Right ventricle myocardium inferior (tissue), 1 donor: ENCODE data around the gene PTGDS. TPM values are rescaled to one million over a fixed set of nuclear protein-coding genes. Genes with fewer than 3 reads are reported as not detected.
A peak's percentile ranks its signal among the peaks of the same experiment; 100 is the strongest.

ENCODE experiments used
- ATAC-seq: fragments of 200-7000 bp; cut with Tn5 transposase; one replicate; pipeline ENCODE4 v1.9.1; 2020; ENCODE audit warnings: mild to moderate bottlenecking, moderate library complexity
- DNase-seq: peaks from one replicate; pipeline ENCODE4 v3.0.0; 2021; ENCODE audit errors: missing footprints
- intact Hi-C: fragments of 100-400 bp; cut with DNase I; formaldehyde crosslinking; loops from one replicate; pipeline ENCODE4 v1.11.0; 2022
- long read RNA-seq: library from polyadenylated mRNA; unstranded; transcript quantifications from one replicate; pipeline ENCODE4 v2.0.0, GENCODE V29; 2021
- total RNA-seq: library from RNA; stranded (reverse); fragmentation: NEBNext Ultra II Directional; extraction: Animal tissue kit (Norgen Biotek cat#: 25700); gene quantifications from one replicate; pipeline ENCODE4 v1.2.1, GENCODE V29; 2021
- donor health status: DM: no; HTN: yes; CAD: no; lungs with severe emphysema.

PTGDS gene
- total RNA-seq = 6,282 TPM
- long read RNA-seq, transcript PTGDS-202 (7 exons, 807 nt) = major isoform, 3,678 of 3,959 reads
- long read RNA-seq, transcript PTGDS-209 (6 exons, 754 nt) = minor isoform, 14 of 3,959 reads
- long read RNA-seq, partial matches to known transcripts = 54 of 3,959 reads
- long read RNA-seq, other reads (novel, unspliced or antisense) = 210 of 3,959 reads

DNA sequence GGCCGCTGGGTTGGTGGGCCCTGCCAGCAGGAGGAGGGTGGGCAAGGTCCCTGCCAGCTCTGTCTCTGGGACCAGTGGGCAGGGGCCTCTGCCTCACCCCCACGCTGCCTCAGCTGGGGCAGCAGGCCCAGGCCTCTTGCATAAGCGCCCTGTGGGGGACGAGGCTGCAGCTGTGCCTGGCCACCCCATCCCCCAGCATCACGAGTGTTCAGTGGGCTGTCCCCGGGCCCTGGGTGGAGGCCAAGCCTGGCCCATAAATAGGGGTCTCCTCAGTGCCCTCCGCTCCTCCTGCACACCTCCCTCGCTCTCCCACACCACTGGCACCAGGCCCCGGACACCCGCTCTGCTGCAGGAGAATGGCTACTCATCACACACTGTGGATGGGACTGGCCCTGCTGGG, at the start of gene PTGDS:
PTGDS (plus strand) TSS at position 282 of the 400 bp plus-strand sequence; CDS start at position 357, 75 bp downstream.
- intact Hi-C loops = loop anchor here (1.0 kb wide), 1 partner anchor 128 kb away; the partner anchor contains the start of gene PHPT1
- DNase-seq (peak; percentile 88), ATAC-seq (peak; percentile 67)

- intact Hi-C loops = no loop called here
- no peak for DNase-seq
- ATAC-seq = peak; percentile 78
Measured at GRCh38 chr9:136928591-136928990, 48.7 kb upstream of the PTGDS start.

- no peak for DNase-seq
- intact Hi-C loops = no loop called here
Measured at GRCh38 chr9:136930014-136930413, 47.3 kb upstream of the PTGDS start.

DNA sequence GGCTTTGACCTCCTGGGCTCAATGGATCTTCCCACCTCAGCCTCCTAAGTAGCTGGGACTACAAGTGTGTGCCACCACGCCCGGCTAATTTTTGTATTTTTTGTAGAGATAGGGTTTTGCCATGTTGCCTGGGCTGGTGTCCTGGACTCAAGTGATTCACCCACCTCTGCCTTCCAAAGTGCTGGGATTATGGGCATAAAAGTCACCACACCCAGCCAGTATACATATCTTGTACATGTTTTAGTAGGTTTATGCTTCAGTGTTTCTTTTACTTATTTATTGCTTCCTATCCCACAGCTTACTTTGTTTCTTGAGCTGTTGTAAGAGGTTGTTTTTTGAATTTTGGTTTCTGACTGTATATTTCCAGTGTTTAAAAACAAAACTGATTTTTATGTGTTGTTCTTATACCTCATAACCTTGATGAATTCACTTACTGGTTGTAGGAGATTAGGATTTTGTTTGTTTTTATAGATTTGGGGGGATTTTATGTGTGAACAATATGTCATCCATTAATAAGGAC, 45.6 kb upstream of the PTGDS start:
- ATAC-seq (no peak), DNase-seq (no peak)
- intact Hi-C loops = no loop called here

More at GRCh38 chr9:136930014-136930413, 47.3 kb upstream of the PTGDS start:
- peak; percentile 50 for ATAC-seq

- intact Hi-C loops = no loop called here
- DNase-seq (no peak), ATAC-seq (no peak)
Measured at GRCh38 chr9:136934277-136934676, 43.0 kb upstream of the PTGDS start.

- ATAC-seq = no peak
- DNase-seq = no peak
- intact Hi-C loops = no loop called here
Measured at GRCh38 chr9:136935651-136936050, 41.7 kb upstream of the PTGDS start.

DNA sequence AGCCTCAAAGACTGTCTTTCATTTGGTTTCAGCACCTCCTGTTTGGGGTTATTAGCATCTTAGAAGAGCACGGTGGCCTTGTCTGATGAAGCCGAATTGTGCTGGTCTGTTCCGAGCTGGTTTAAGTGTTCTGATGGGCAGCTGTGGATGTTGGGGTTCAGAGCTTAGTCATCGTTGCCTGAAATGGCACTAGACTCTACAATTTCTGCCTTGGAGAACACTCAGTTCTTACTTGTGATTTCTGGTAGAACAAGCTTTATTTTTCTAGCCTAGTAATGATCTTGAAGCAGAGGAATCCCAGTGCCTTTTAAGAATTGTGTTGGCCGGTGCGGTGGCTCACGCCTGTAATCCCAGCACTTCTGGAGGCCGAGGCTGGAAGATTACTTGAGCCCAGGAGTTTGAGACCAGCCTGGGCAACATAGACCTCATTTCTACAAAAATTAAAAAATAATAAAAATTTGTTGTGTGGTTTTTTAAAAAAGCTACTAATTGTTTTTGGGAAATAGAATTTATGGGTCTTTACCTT, 40.6 kb upstream of the PTGDS start:
- ATAC-seq = no peak
- DNase-seq = no peak
- intact Hi-C loops = no loop called here

DNA sequence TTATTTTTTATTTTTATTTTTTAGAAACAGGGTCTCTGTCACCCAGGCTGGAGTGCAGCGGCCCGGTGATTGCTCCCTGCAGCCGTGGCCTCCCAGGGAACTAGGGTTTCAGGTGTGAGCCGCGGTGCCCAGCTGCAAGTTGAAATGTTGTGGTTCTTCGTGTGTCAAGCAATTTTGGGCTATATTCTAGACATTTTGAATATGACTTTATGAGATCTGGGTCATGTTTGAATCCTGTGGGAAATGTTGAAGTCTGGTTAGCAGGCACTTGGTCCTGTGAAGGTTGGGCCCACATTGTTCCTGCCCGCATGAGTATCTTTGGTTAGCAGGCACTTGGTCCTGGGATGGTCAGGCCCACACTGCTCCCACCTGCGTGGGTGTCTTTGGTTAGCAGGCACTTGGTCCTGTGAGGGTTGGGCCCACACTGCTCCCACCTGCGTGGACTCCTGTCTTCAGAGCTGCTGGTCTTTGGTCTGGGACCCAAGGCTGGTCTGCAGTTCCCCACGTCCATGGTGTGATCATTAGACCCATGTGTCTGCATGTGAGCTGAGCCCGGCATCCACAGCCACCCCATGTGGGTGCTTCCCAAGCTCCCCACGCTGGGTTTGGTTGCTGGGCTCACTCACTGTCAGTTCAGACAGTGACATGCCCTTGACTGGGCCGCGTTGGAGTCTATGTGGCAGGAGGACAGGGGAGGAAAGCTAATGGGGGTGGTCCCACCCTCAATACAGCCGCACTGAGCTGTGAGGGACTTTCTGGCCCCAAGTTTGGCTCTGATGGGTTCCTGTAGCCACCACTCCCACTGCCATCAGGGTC, 39.9 kb upstream of the PTGDS start:
- DNase-seq = no peak

DNA sequence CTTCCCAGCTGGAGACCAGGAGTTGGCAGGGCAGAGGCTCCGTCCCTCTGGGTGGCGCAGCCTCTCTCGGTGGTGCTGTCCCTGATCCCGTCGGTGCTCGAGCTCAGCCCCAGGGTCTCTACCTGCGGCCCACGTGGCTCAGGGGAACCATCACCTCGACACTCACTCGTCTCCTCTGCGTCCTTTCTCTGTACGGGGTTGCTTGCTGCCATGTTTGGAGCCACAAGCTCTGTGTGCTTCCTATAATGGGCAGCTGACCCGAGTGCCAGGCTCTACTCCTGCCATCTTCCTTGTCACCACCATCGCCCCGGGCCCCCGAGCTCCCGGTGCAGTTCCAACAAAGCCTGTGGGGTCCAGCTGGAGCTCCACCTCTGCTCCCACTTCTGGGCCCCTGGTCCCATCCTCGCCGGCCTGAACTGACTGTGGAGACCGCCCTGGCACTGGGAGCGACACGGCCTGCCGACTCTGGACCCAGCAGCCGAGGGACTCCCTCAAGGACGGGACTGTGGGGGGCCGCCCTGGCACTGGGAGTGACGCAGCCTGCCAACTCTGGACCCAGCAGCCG, 37.8 kb upstream of the PTGDS start:
- no peak for ATAC-seq
- intact Hi-C loops = no loop called here
- no peak for DNase-seq

More for the DNA sequence above, 39.9 kb upstream of the PTGDS start:
- ATAC-seq = no peak
- intact Hi-C loops = no loop called here

DNA sequence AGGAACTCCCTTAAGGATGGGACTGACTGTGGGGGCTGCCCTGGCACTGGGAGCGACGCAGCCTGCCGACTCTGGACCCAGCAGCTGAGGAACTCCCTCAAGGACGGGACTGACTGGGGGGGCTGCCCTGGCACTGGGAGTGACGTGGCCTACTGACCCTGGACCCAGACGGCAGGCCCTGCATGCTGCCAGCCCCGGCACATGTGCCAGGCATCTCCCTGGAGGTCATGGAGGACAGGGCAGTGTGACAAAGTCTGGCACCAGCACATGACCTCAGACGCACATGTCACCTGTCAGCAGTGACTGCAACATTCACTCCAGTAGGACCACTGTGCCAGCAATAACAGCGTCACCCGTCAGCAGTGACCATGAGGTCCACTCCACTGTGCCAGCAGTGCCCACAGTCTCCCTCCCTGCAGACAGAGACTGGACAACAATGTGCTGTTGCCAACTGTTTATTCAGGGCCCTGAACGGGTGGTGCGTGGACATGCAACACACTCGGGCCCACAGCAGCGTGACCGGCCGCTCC, 37.2 kb upstream of the PTGDS start:
- DNase-seq = peak; percentile 84
- intact Hi-C loops = loop anchor here (5.0 kb wide), 4 partner anchors 38 to 133 kb away; partner anchors contain the start of genes EDF1, RABL6 and TRAF2
- ATAC-seq = peak; percentile 71

- ATAC-seq (no peak), DNase-seq (no peak)
- intact Hi-C loops = loop anchor here (5.0 kb wide), 4 partner anchors 38 to 133 kb away; partner anchors contain the start of genes EDF1, RABL6 and TRAF2
Measured at GRCh38 chr9:136940526-136941230, 36.6 kb upstream of the PTGDS start.

GRCh38 chr9:136941231-136942111, 35.8 kb upstream of the PTGDS start:
- intact Hi-C loops = loop anchor here (5.0 kb wide), 4 partner anchors 39 to 134 kb away; partner anchors contain the start of genes EDF1, RABL6 and TRAF2

DNA sequence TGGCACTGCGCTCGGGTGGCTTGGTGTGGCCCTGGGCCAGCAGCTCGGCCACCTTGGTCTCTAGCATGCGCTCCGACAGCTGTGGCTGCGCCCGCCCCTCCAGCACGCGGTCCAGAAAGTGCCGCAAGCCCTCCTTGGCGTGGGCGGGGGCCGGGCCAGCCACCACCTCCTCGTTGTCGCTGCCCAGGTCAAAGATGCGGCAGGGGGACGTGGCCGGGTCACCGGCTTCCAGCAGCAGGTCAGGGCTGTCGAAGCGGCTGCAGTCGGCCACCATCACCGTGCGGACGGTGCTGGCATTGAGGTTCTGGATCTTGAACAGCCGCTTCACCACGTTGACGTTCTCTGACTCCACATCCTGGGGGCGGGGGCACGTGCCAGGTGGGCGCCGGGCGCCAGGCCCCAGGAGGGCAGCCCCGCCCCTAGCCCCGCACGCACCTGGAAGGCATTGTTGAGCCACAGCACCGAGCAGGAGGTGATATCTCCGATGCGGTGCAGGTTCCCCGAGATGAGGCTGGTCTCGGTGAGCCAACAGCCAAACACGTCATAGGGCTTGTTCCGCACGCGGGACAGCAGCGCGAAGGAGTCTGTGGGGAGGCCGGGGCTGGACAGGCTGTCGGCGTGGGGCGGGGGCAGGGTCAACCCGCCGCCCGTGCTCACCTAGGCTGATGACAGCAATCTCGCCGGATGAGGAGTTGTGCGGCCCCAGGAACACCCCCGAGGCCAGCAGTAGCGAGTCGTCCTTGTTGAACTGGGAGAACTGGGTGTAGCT, 35.0 kb upstream of the PTGDS start:
- DNase-seq (peak; percentile 67), ATAC-seq (no peak)
- intact Hi-C loops = loop anchor here (5.0 kb wide), 4 partner anchors 40 to 135 kb away; partner anchors contain the start of genes EDF1, RABL6 and TRAF2

More at GRCh38 chr9:136941231-136942111, 35.8 kb upstream of the PTGDS start:
- DNase-seq (peak; percentile 46), ATAC-seq (no peak)

GRCh38 chr9:136942881-136943230, 34.4 kb upstream of the PTGDS start:
- ATAC-seq = no peak
- DNase-seq = no peak
- intact Hi-C loops = loop anchor here (5.0 kb wide), 4 partner anchors 41 to 136 kb away; partner anchors contain the start of genes EDF1, RABL6 and TRAF2

GRCh38 chr9:136943291-136944211, 33.8 kb upstream of the PTGDS start:
- DNase-seq = no peak
- no peak for ATAC-seq
- intact Hi-C loops = loop anchor here (1.0 to 5.0 kb wide), 6 partner anchors 41 to 153 kb away; partner anchors contain the start of genes EDF1, PHPT1, RABL6 and TMEM141
